Chondrocyte (in vitro differentiated cells): ENCODE results near the gene USF3. TPM values are rescaled to one million over a fixed set of nuclear protein-coding genes. Genes with fewer than 3 reads are reported as not detected.

Experiments
- DNase-seq: peaks from one replicate; pipeline ENCODE4 v3.0.0; 2021; ENCODE audit warnings: mixed read lengths, low spot score
- H3K27ac Mint-ChIP-seq: one replicate; pipeline ENCODE4 v1.8.0; 2021; ENCODE audit warnings: mild to moderate bottlenecking, moderate library complexity, mixed read lengths; ENCODE audit not compliant: unreplicated experiment
- H3K27me3 Mint-ChIP-seq: 2 replicates; pipeline ENCODE4 v1.8.0; 2021; ENCODE audit warnings: low read depth, mixed read lengths
- H3K36me3 Mint-ChIP-seq: 2 replicates; pipeline ENCODE4 v1.8.0; 2021; ENCODE audit warnings: low read depth, mixed read lengths
- H3K4me1 Mint-ChIP-seq: 2 replicates; pipeline ENCODE4 v1.8.0; 2021; ENCODE audit warnings: low read depth, mild to moderate bottlenecking, mixed read lengths
- H3K4me3 Mint-ChIP-seq: one replicate; pipeline ENCODE4 v1.8.0; 2021; ENCODE audit warnings: mild to moderate bottlenecking, moderate library complexity, mixed read lengths; ENCODE audit not compliant: unreplicated experiment
- H3K9me3 Mint-ChIP-seq: 2 replicates; pipeline ENCODE4 v1.8.0; 2021; ENCODE audit warnings: low read depth, mixed read lengths
- CTCF ChIP-seq: fragments of 200-600 bp; sonication (generic); IDR thresholded peaks from 2 replicates; pipeline ENCODE4 v1.5.0; 2021; ENCODE audit warnings: antibody characterized with exemption, mild to moderate bottlenecking, moderate library complexity
- total RNA-seq: library from RNA; stranded (reverse); gene quantifications from 3 replicates; pipeline ENCODE4 v1.2.1, GENCODE V29; 2021

Gene USF3
- total RNA-seq, 1 donor from 2014 or later, result 9.0 TPM

GRCh38 chr3:113659101-113659541, 37.3 kb downstream of the USF3 start:
- Mint-ChIP-seq H3K4me3 (no peak overlapping the region), H3K27me3 (no peaks in the 10 kb centered on the region), H3K4me1 (no peaks in the 10 kb centered on the region), H3K27ac (no peak overlapping the region), H3K36me3 (peaks cover 40% of the 10 kb centered on the region), H3K9me3 (peaks cover 3% of the 10 kb centered on the region)
- DNase-seq, result no peak
- TF ChIP-seq CTCF, result no peak

GRCh38 chr3:113658107-113658506, 38.3 kb downstream of the USF3 start:
- Mint-ChIP-seq H3K4me3 (no peak overlapping the region), H3K4me1 (no peaks in the 10 kb centered on the region), H3K27ac (no peak overlapping the region), H3K27me3 (no peaks in the 10 kb centered on the region), H3K9me3 (peaks cover 3% of the 10 kb centered on the region), H3K36me3 (peaks cover 40% of the 10 kb centered on the region)
- no peak for TF ChIP-seq CTCF
- no peak for DNase-seq

GRCh38 chr3:113654851-113655250, 41.6 kb downstream of the USF3 start:
- TF ChIP-seq CTCF, result no peak
- H3K9me3 Mint-ChIP-seq, result peaks cover 3% of the 10 kb centered on the region
- H3K4me3 Mint-ChIP-seq, result no peak overlapping the region
- no peak for DNase-seq
- H3K36me3 Mint-ChIP-seq, result peaks cover 30% of the 10 kb centered on the region
- no peak overlapping the region for H3K27ac Mint-ChIP-seq
- H3K4me1 Mint-ChIP-seq, result no peaks in the 10 kb centered on the region
- H3K27me3 Mint-ChIP-seq, result no peaks in the 10 kb centered on the region

GRCh38 chr3:113654310-113654709, 42.1 kb downstream of the USF3 start:
- H3K27ac Mint-ChIP-seq, result no peak overlapping the region
- no peak for DNase-seq
- H3K27me3 Mint-ChIP-seq, result no peaks in the 10 kb centered on the region
- H3K4me3 Mint-ChIP-seq, result no peak overlapping the region
- TF ChIP-seq CTCF, result no peak
- H3K9me3 Mint-ChIP-seq, result peaks cover 3% of the 10 kb centered on the region
- no peaks in the 10 kb centered on the region for H3K4me1 Mint-ChIP-seq
- H3K36me3 Mint-ChIP-seq, result peaks cover 24% of the 10 kb centered on the region

- Mint-ChIP-seq H3K4me1 (no peaks in the 10 kb centered on the region), H3K4me3 (no peak overlapping the region), H3K36me3 (peaks cover 13% of the 10 kb centered on the region), H3K9me3 (peaks cover 24% of the 10 kb centered on the region), H3K27me3 (no peaks in the 10 kb centered on the region), H3K27ac (no peak overlapping the region)
- no peak for TF ChIP-seq CTCF
- no peak for DNase-seq
These were observed 47.1 kb downstream of the USF3 start for GRCh38 chr3:113649174-113649845.
